Keratinocyte (primary cell): Measurements from ENCODE around the gene KIF17. TPM values are rescaled to one million over a fixed set of nuclear protein-coding genes. Genes with fewer than 3 reads are reported as not detected.

ENCODE experiments used
- DNase-seq: peaks from one replicate; pipeline ENCODE4 v3.0.0-alpha.2; 2011; ENCODE audit warnings: low read depth, missing footprints, low spot score
- FAIRE-seq: peaks from 2 replicates; lab custom pipeline; 2011; peaks lifted over from hg19 to GRCh38; lab: Jason Lieb, UNC
- H2AFZ ChIP-seq: 2 replicates; pipeline ENCODE4 v1.6.0; 2012; ENCODE audit warnings: low read length, control low read depth, inconsistent platforms; ENCODE audit not compliant: control insufficient read depth
- H3K27ac ChIP-seq: 2 replicates; pipeline ENCODE4 v1.5.1; 2011; ENCODE audit warnings: low read length; ENCODE audit not compliant: control insufficient read depth, insufficient read depth
- H3K27me3 ChIP-seq: 3 replicates; pipeline ENCODE4 v1.6.0; 2011; ENCODE audit warnings: low read length; ENCODE audit not compliant: control insufficient read depth, insufficient read depth; ENCODE audit errors: extremely low read depth
- H3K36me3 ChIP-seq, 2 experiments: 2 replicates in 1 of 2; 3 replicates in 1 of 2; pipeline ENCODE4 v1.5.1; 2011; ENCODE audit warnings: low read length in 2 of 2, mild to moderate bottlenecking in 1 of 2; ENCODE audit not compliant: control insufficient read depth in 2 of 2, insufficient read depth in 2 of 2; ENCODE audit errors: extremely low read depth in 1 of 2
- H3K4me1 ChIP-seq: 3 replicates; pipeline ENCODE4 v1.5.1; 2011; ENCODE audit warnings: low read length; ENCODE audit not compliant: control insufficient read depth, insufficient read depth; ENCODE audit errors: extremely low read depth
- H3K4me2 ChIP-seq: 3 replicates; pipeline ENCODE4 v1.6.0; 2011; ENCODE audit warnings: low read depth, low read length; ENCODE audit not compliant: control insufficient read depth, insufficient read depth; ENCODE audit errors: extremely low read depth
- H3K4me3 ChIP-seq, 3 experiments: fragments of 200-600 bp in 1 of 3; sonication (generic) in 1 of 3; 2 replicates in 2 of 3; 3 replicates in 1 of 3; pipeline ENCODE4 v1.5.1; 2011 to 2016; ENCODE audit warnings: low read length in 3 of 3, mild to moderate bottlenecking in 3 of 3, control low read depth in 2 of 3, inconsistent platforms in 1 of 3, low read depth in 1 of 3, mixed read lengths in 1 of 3, mixed run types in 1 of 3, moderate library complexity in 1 of 3; ENCODE audit not compliant: control insufficient read depth in 2 of 3, insufficient read depth in 2 of 3; ENCODE audit errors: extremely low read depth in 1 of 3
- H3K79me2 ChIP-seq: 2 replicates; pipeline ENCODE4 v1.6.0; 2012; ENCODE audit warnings: low read length; ENCODE audit not compliant: control insufficient read depth, insufficient read depth
- H3K9ac ChIP-seq: 3 replicates; pipeline ENCODE4 v1.6.0; 2011; ENCODE audit warnings: low read length; ENCODE audit not compliant: control insufficient read depth, insufficient read depth; ENCODE audit errors: extremely low read depth
- H3K9me1 ChIP-seq: 3 replicates; pipeline ENCODE4 v1.6.0; 2011; ENCODE audit warnings: low read length; ENCODE audit not compliant: control insufficient read depth, insufficient read depth; ENCODE audit errors: extremely low read depth
- H3K9me3 ChIP-seq: 2 replicates; pipeline ENCODE4 v1.5.1; 2012; ENCODE audit warnings: low read depth, low read length; ENCODE audit not compliant: control insufficient read depth
- H4K20me1 ChIP-seq: 3 replicates; pipeline ENCODE4 v1.6.0; 2011; ENCODE audit warnings: low read length; ENCODE audit not compliant: control insufficient read depth, insufficient read depth; ENCODE audit errors: extremely low read depth
- CTCF ChIP-seq, 3 experiments: IDR thresholded peaks in 1 of 3; conservative IDR thresholded peaks in 1 of 3; optimal IDR thresholded peaks in 1 of 3; 2 replicates in 2 of 3; 3 replicates in 1 of 3; pipeline versions ENCODE3 to v1.5.1; 2011; ENCODE audit warnings: low read length in 3 of 3, mild to moderate bottlenecking in 3 of 3, moderate library complexity in 2 of 3, control low read depth in 1 of 3, inconsistent platforms in 1 of 3; ENCODE audit not compliant: insufficient read depth in 2 of 3; ENCODE audit errors: extremely low read depth in 1 of 3
- EZH2 ChIP-seq: IDR thresholded peaks from one replicate; pipeline ENCODE4 v1.6.1; 2012; ENCODE audit warnings: inconsistent platforms, mild to moderate bottlenecking, low read length, moderate library complexity
- dilution Hi-C: fragments of 300-500 bp; cut with MboI; formaldehyde crosslinking; loops from one replicate; pipeline ENCODE4 v1.7.0; 2020; ENCODE audit warnings: low sequenced_read_pairs; ENCODE audit not compliant: extremely low pct_ligation_motif_present
- polyA plus RNA-seq, 5 experiments: library from polyadenylated mRNA; depleted of rRNA in 3 of 5; stranded (reverse) in 3 of 5; stranded (forward) in 1 of 5; unstranded in 1 of 5; fragments of >200 nt; gene quantifications; 1 replicate in 1 of 5; 2 replicates in 3 of 5; 3 replicates in 1 of 5; pipeline versions ENCODE4 v1.2.1 to v1.2.3, GENCODE V29; 2011 to 2012; ENCODE audit warnings: missing spikeins in 2 of 5, low read depth in 1 of 5, low replicate concordance in 1 of 5

Gene KIF17
- polyA plus RNA-seq, 1 donor (not counting 4 experiments of a cell fraction or from before 2014, with no cell fraction given) = 0.90 TPM

- peak overlapping the region; percentile 5 for H2AFZ ChIP-seq
- H4K20me1 ChIP-seq = peaks cover 2% of the 10 kb centered on the region
- dilution Hi-C loops = no loop called here
- H3K4me1 ChIP-seq = peaks cover 16% of the 10 kb centered on the region
- DNase-seq (no peak), FAIRE-seq (peak; percentile 73)
- peak overlapping the region; percentile 92 for H3K9ac ChIP-seq
- no peaks in the 10 kb centered on the region for H3K9me1 ChIP-seq
- H3K27ac ChIP-seq = peak overlapping the region; percentile 82
- H3K27me3 ChIP-seq = no peaks in the 10 kb centered on the region
- peak overlapping the region; percentile 87 for H3K4me2 ChIP-seq
- peaks cover 42% of the 10 kb centered on the region for H3K79me2 ChIP-seq
- peak overlapping the region; percentile 96 to 99 (median 98) for H3K4me3 ChIP-seq
- H3K36me3 ChIP-seq = peaks cover 12 to 19% of the 10 kb centered on the region in 2 experiments
- H3K9me3 ChIP-seq = no peaks in the 10 kb centered on the region
- no peak for TF ChIP-seq EZH2
These were observed 55.7 kb downstream of the KIF17 start for GRCh38 chr1:20662110-20662475.

- peaks cover 2% of the 10 kb centered on the region for H4K20me1 ChIP-seq
- H3K4me3 ChIP-seq = peak within 1 kb of the TSS; percentile 96 to 99 (median 98)
- H3K9me1 ChIP-seq = no peaks in the 10 kb centered on the region
- H3K4me2 ChIP-seq = peak within 1 kb of the TSS; percentile 96
- peaks cover 48% of the 10 kb centered on the region for H3K79me2 ChIP-seq
- FAIRE-seq = peak; percentile 91
- H3K9me3 ChIP-seq = no peaks in the 10 kb centered on the region
- peak within 1 kb of the TSS; percentile 82 for H3K27ac ChIP-seq
- H2AFZ ChIP-seq = peak within 1 kb of the TSS; percentile 77
- peak; percentile 85 for DNase-seq
- H3K9ac ChIP-seq = peak within 1 kb of the TSS; percentile 92
- H3K36me3 ChIP-seq = peaks cover 14 to 26% of the 10 kb centered on the region in 2 experiments
- H3K27me3 ChIP-seq = no peaks in the 10 kb centered on the region
- TF ChIP-seq EZH2 = no peak
- TF ChIP-seq CTCF (optimal IDR thresholded peaks at IDR 0.05 in 1 of 3, IDR thresholded peaks at IDR 0.05 in 1 of 3, conservative IDR thresholded peaks at IDR 0.05 in 1 of 3; ENCODE audit: extremely low read depth in 1 of 3, insufficient read depth in 2 of 3, low read length in 3 of 3) = peak; percentile 52 to 58 (median 52)
- H3K4me1 ChIP-seq = peaks cover 16% of the 10 kb centered on the region
- dilution Hi-C loops = no loop called here
These were observed 56.3 kb downstream of the KIF17 start, which contains the start of gene DDOST for GRCh38 chr1:20661207-20662109. Gene DDOST, minus strand, starts transcription at chr1:20661369. Its CDS starts 19 bp downstream, at chr1:20661350.
